ENCODE results near the gene NOCT.
"Not testable (repeated sequence)": the region's sequence is repeated elsewhere in the genome, so short reads cannot be mapped to it uniquely, and the experiment has no call there.

Gene NOCT

GRCh38 chr4:139018501-139018900 is 2.9 kb downstream of the NOCT start:
- Mint-ChIP-seq H3K27me3 (no peaks in the 10 kb centered on the region), H3K36me3 (peaks cover 1% of the 10 kb centered on the region), H3K4me3 (no peak overlapping the region), H3K27ac (no peak overlapping the region), H3K4me1 (peaks cover 17% of the 10 kb centered on the region), H3K9me3 (no peaks in the 10 kb centered on the region)
- no peak for ATAC-seq (ENCODE audit: low read depth)
- DNase-seq (ENCODE audit: low spot score in 2 of 2), result no peak

- no peaks in the 10 kb centered on the region for H3K9me3 Mint-ChIP-seq
- H3K4me3 Mint-ChIP-seq, result no peak overlapping the region
- no peak for DNase-seq (ENCODE audit: low spot score in 2 of 2)
- no peak overlapping the region for H3K27ac Mint-ChIP-seq
- H3K27me3 Mint-ChIP-seq, result no peaks in the 10 kb centered on the region
- peaks cover 1% of the 10 kb centered on the region for H3K36me3 Mint-ChIP-seq
- no peak for ATAC-seq (ENCODE audit: low read depth)
- peaks cover 17% of the 10 kb centered on the region for H3K4me1 Mint-ChIP-seq
These were observed 3.6 kb downstream of the NOCT start for GRCh38 chr4:139018971-139019758.

- ATAC-seq (ENCODE audit: low read depth) (no peak), DNase-seq (ENCODE audit: low spot score in 2 of 2) (no peak)
- Mint-ChIP-seq H3K27ac (peak overlapping the region; percentile 51), H3K27me3 (no peaks in the 10 kb centered on the region), H3K9me3 (no peaks in the 10 kb centered on the region), H3K36me3 (peaks cover 3% of the 10 kb centered on the region), H3K4me1 (peaks cover 12% of the 10 kb centered on the region), H3K4me3 (no peak overlapping the region)
These were observed 4.8 kb downstream of the NOCT start for GRCh38 chr4:139020384-139020783.

- ATAC-seq (ENCODE audit: low read depth); H3K4me3 Mint-ChIP-seq; H3K36me3 Mint-ChIP-seq; H3K27me3 Mint-ChIP-seq; H3K27ac Mint-ChIP-seq; DNase-seq (ENCODE audit: low spot score in 2 of 2); H3K9me3 Mint-ChIP-seq: not testable (repeated sequence)
- peaks cover 12% of the 10 kb centered on the region for H3K4me1 Mint-ChIP-seq
These were observed 5.5 kb downstream of the NOCT start for GRCh38 chr4:139021071-139021470.

GRCh38 chr4:139022835-139023234 is 7.3 kb downstream of the NOCT start:
- Mint-ChIP-seq H3K4me3 (no peak overlapping the region), H3K27ac (no peak overlapping the region), H3K36me3 (peaks cover 3% of the 10 kb centered on the region), H3K9me3 (no peaks in the 10 kb centered on the region), H3K4me1 (peaks cover 12% of the 10 kb centered on the region), H3K27me3 (no peaks in the 10 kb centered on the region)
- no peak for ATAC-seq (ENCODE audit: low read depth)
- DNase-seq (ENCODE audit: low spot score in 2 of 2), result no peak

GRCh38 chr4:139024686-139025085 is 9.1 kb downstream of the NOCT start:
- H3K4me1 Mint-ChIP-seq, result peaks cover 8% of the 10 kb centered on the region
- peak overlapping the region; percentile 18 for H3K27ac Mint-ChIP-seq
- H3K36me3 Mint-ChIP-seq, result peaks cover 2% of the 10 kb centered on the region
- ATAC-seq (ENCODE audit: low read depth), result no peak
- no peak for DNase-seq (ENCODE audit: low spot score in 2 of 2)
- H3K4me3 Mint-ChIP-seq, result no peak overlapping the region
- H3K9me3 Mint-ChIP-seq, result no peaks in the 10 kb centered on the region
- no peaks in the 10 kb centered on the region for H3K27me3 Mint-ChIP-seq

GRCh38 chr4:139025841-139026240 is 10.3 kb downstream of the NOCT start:
- no peak for ATAC-seq (ENCODE audit: low read depth)

GRCh38 chr4:139027776-139028175 is 12.2 kb downstream of the NOCT start:
- Mint-ChIP-seq H3K9me3 (no peaks in the 10 kb centered on the region), H3K4me3 (no peak overlapping the region), H3K27ac (no peak overlapping the region), H3K27me3 (no peaks in the 10 kb centered on the region), H3K4me1 (peaks cover 7% of the 10 kb centered on the region), H3K36me3 (peaks cover 2% of the 10 kb centered on the region)
- no peak for DNase-seq (ENCODE audit: low spot score in 2 of 2)
- no peak for ATAC-seq (ENCODE audit: low read depth)

More at GRCh38 chr4:139025841-139026240, 10.3 kb downstream of the NOCT start:
- H3K4me1 Mint-ChIP-seq, result peaks cover 8% of the 10 kb centered on the region
- no peak overlapping the region for H3K27ac Mint-ChIP-seq
- H3K27me3 Mint-ChIP-seq, result no peaks in the 10 kb centered on the region
- H3K36me3 Mint-ChIP-seq, result peaks cover 2% of the 10 kb centered on the region
- no peaks in the 10 kb centered on the region for H3K9me3 Mint-ChIP-seq
- DNase-seq (ENCODE audit: low spot score in 2 of 2), result no peak
- H3K4me3 Mint-ChIP-seq, result no peak overlapping the region

GRCh38 chr4:139028191-139028661 is 12.6 kb downstream of the NOCT start:
- DNase-seq (ENCODE audit: low spot score in 2 of 2) (no peak), ATAC-seq (ENCODE audit: low read depth) (no peak)
- H3K4me3 Mint-ChIP-seq, result no peak overlapping the region
- peaks cover 2% of the 10 kb centered on the region for H3K36me3 Mint-ChIP-seq
- no peaks in the 10 kb centered on the region for H3K9me3 Mint-ChIP-seq
- no peak overlapping the region for H3K27ac Mint-ChIP-seq
- peaks cover 7% of the 10 kb centered on the region for H3K4me1 Mint-ChIP-seq
- no peaks in the 10 kb centered on the region for H3K27me3 Mint-ChIP-seq

GRCh38 chr4:139029866-139030363 is 14.3 kb downstream of the NOCT start:
- not testable (repeated sequence) for ATAC-seq (ENCODE audit: low read depth); H3K36me3 Mint-ChIP-seq; H3K27me3 Mint-ChIP-seq; H3K27ac Mint-ChIP-seq; DNase-seq (ENCODE audit: low spot score in 2 of 2); H3K4me3 Mint-ChIP-seq; H3K9me3 Mint-ChIP-seq
- H3K4me1 Mint-ChIP-seq, result peaks cover 17% of the 10 kb centered on the region

- peak; percentile 65 to 72 for DNase-seq (ENCODE audit: low spot score in 2 of 2)
- peak overlapping the region; percentile 11 for H3K27ac Mint-ChIP-seq
These were observed 15.1 kb downstream of the NOCT start for GRCh38 chr4:139030614-139031235.

GRCh38 chr4:139035650-139036049 is 20.1 kb downstream of the NOCT start:
- ATAC-seq (ENCODE audit: low read depth), result no peak
- H3K4me3 Mint-ChIP-seq, result no peak overlapping the region
- H3K9me3 Mint-ChIP-seq, result no peaks in the 10 kb centered on the region
- peak overlapping the region; percentile 6 for H3K27ac Mint-ChIP-seq
- no peak for DNase-seq (ENCODE audit: low spot score in 2 of 2)
- H3K36me3 Mint-ChIP-seq, result peaks cover 3% of the 10 kb centered on the region
- H3K4me1 Mint-ChIP-seq, result peaks cover 29% of the 10 kb centered on the region
- H3K27me3 Mint-ChIP-seq, result no peaks in the 10 kb centered on the region

More at GRCh38 chr4:139030614-139031235, 15.1 kb downstream of the NOCT start:
- Mint-ChIP-seq H3K4me1 (peaks cover 19% of the 10 kb centered on the region), H3K36me3 (no peaks in the 10 kb centered on the region), H3K4me3 (no peak overlapping the region), H3K9me3 (no peaks in the 10 kb centered on the region), H3K27me3 (no peaks in the 10 kb centered on the region)
- ATAC-seq (ENCODE audit: low read depth), result peak; percentile 86

- DNase-seq (ENCODE audit: low spot score in 2 of 2) (no peak), ATAC-seq (ENCODE audit: low read depth) (no peak)
- H3K4me1 Mint-ChIP-seq, result peaks cover 32% of the 10 kb centered on the region
- H3K27ac Mint-ChIP-seq, result no peak overlapping the region
- no peak overlapping the region for H3K4me3 Mint-ChIP-seq
- no peaks in the 10 kb centered on the region for H3K9me3 Mint-ChIP-seq
- no peaks in the 10 kb centered on the region for H3K27me3 Mint-ChIP-seq
- peaks cover 6% of the 10 kb centered on the region for H3K36me3 Mint-ChIP-seq
These were observed 21.3 kb downstream of the NOCT start for GRCh38 chr4:139036885-139037284.

GRCh38 chr4:139038874-139039443 is 23.4 kb downstream of the NOCT start:
- Mint-ChIP-seq H3K27ac (peak overlapping the region; percentile 5), H3K9me3 (no peaks in the 10 kb centered on the region), H3K27me3 (no peaks in the 10 kb centered on the region), H3K4me3 (no peak overlapping the region), H3K4me1 (peaks cover 29% of the 10 kb centered on the region), H3K36me3 (peaks cover 8% of the 10 kb centered on the region)
- ATAC-seq (ENCODE audit: low read depth), result no peak
- DNase-seq (ENCODE audit: low spot score in 2 of 2), result no peak

Measured in memory B cell (primary cell).